H9 (cell line): ENCODE results near the gene SPRED3. TPM values are rescaled to one million over a fixed set of nuclear protein-coding genes. Genes with fewer than 3 reads are reported as not detected.
"Not testable (repeated sequence)": the region's sequence is repeated elsewhere in the genome, so short reads cannot be mapped to it uniquely, and the experiment has no call there.

Experiments used
- DNase-seq: peaks from one replicate; pipeline ENCODE4 v3.0.0-alpha.2; 2017
- H2AFZ ChIP-seq: one replicate; pipeline ENCODE4 v1.6.1; 2013; ENCODE audit warnings: mild to moderate bottlenecking, low read length, control low read depth, moderate library complexity
- H2AK5ac ChIP-seq: 2 replicates; pipeline ENCODE4 v1.6.1; 2013; ENCODE audit warnings: low read length, control low read depth, mixed read lengths; ENCODE audit not compliant: insufficient read length
- H2BK120ac ChIP-seq: one replicate; pipeline ENCODE4 v1.6.1; 2013; ENCODE audit warnings: low read depth, mild to moderate bottlenecking, low read length, control low read depth, inconsistent platforms; ENCODE audit not compliant: poor library complexity, severe bottlenecking
- H2BK12ac ChIP-seq: 2 replicates; pipeline ENCODE4 v1.6.1; 2013; ENCODE audit warnings: low read length, control low read depth, mixed read lengths, low read depth; ENCODE audit not compliant: insufficient read length
- H2BK15ac ChIP-seq: 2 replicates; pipeline ENCODE4 v1.6.1; 2013; ENCODE audit warnings: low read depth, low read length, control low read depth
- H2BK20ac ChIP-seq: one replicate; pipeline ENCODE4 v1.6.1; 2013; ENCODE audit warnings: low read depth, mild to moderate bottlenecking, low read length, control low read depth, inconsistent platforms; ENCODE audit not compliant: poor library complexity, severe bottlenecking
- H2BK5ac ChIP-seq: 2 replicates; pipeline ENCODE4 v1.6.1; 2013; ENCODE audit warnings: low read length, control low read depth, mixed read lengths; ENCODE audit not compliant: insufficient read length
- H3K14ac ChIP-seq: 2 replicates; pipeline ENCODE4 v1.6.1; 2013; ENCODE audit warnings: low read length, control low read depth; ENCODE audit not compliant: insufficient read depth
- H3K18ac ChIP-seq: 2 replicates; pipeline ENCODE4 v1.6.1; 2013; ENCODE audit warnings: low read depth, mild to moderate bottlenecking, mixed read lengths, low read length, control low read depth; ENCODE audit not compliant: insufficient read length
- H3K23ac ChIP-seq: 2 replicates; pipeline ENCODE4 v1.6.1; 2013; ENCODE audit warnings: low read length, control low read depth, mixed read lengths, low read depth; ENCODE audit not compliant: insufficient read length
- H3K23me2 ChIP-seq: 2 replicates; pipeline ENCODE4 v1.6.1; 2013; ENCODE audit warnings: low read depth, mild to moderate bottlenecking, mixed read lengths, low read length, control low read depth; ENCODE audit not compliant: insufficient read length, poor library complexity, severe bottlenecking
- H3K27ac ChIP-seq: 2 replicates; pipeline ENCODE4 v1.5.1; 2013; ENCODE audit warnings: low read length, control low read depth, mixed read lengths, low read depth; ENCODE audit not compliant: insufficient read length
- H3K27me3 ChIP-seq: 2 replicates; pipeline ENCODE4 v1.6.1; 2013; ENCODE audit warnings: low read length, control low read depth, inconsistent platforms; ENCODE audit not compliant: insufficient read depth
- H3K4ac ChIP-seq: 2 replicates; pipeline ENCODE4 v1.6.1; 2013; ENCODE audit warnings: low read depth, mild to moderate bottlenecking, control low read depth, inconsistent platforms, low read length, moderate library complexity
- H3K4me1 ChIP-seq: 2 replicates; pipeline ENCODE4 v1.6.1; 2013; ENCODE audit warnings: low read length, control low read depth, inconsistent platforms; ENCODE audit not compliant: insufficient read depth
- H3K4me2 ChIP-seq: 2 replicates; pipeline ENCODE4 v1.6.1; 2013; ENCODE audit warnings: low read length, control low read depth, mixed read lengths; ENCODE audit not compliant: insufficient read length, insufficient read depth
- H3K56ac ChIP-seq: 2 replicates; pipeline ENCODE4 v1.6.1; 2013; ENCODE audit warnings: low read depth, mild to moderate bottlenecking, mixed read lengths, low read length, control low read depth; ENCODE audit not compliant: insufficient read length
- H3K79me1 ChIP-seq: 2 replicates; pipeline ENCODE4 v1.6.1; 2013; ENCODE audit warnings: low read depth, mild to moderate bottlenecking, moderate library complexity, low read length, control low read depth, inconsistent platforms; ENCODE audit not compliant: insufficient read depth, poor library complexity, severe bottlenecking
- H3K79me2 ChIP-seq: 2 replicates; pipeline ENCODE4 v1.6.1; 2013; ENCODE audit warnings: low read length, control low read depth, inconsistent platforms; ENCODE audit not compliant: insufficient read depth
- H3K9ac ChIP-seq: 2 replicates; pipeline ENCODE4 v1.6.1; 2013; ENCODE audit warnings: low read length, control low read depth, mixed read lengths; ENCODE audit not compliant: insufficient read length; ENCODE audit errors: extremely low read depth
- H3K9me3 ChIP-seq: one replicate; pipeline ENCODE4 v1.6.1; 2013; ENCODE audit warnings: low read depth, low read length, inconsistent platforms; ENCODE audit not compliant: control insufficient read depth
- H3T11ph ChIP-seq: one replicate; pipeline ENCODE4 v1.6.1; 2013; ENCODE audit warnings: mild to moderate bottlenecking, low read length, control low read depth, inconsistent platforms
- H4K20me1 ChIP-seq: one replicate; pipeline ENCODE4 v1.6.1; 2013; ENCODE audit not compliant: control insufficient read depth, insufficient read length, insufficient read depth
- H4K5ac ChIP-seq: 2 replicates; pipeline ENCODE4 v1.6.1; 2013; ENCODE audit warnings: low read depth, mild to moderate bottlenecking, mixed read lengths, low read length, control low read depth; ENCODE audit not compliant: insufficient read length
- H4K8ac ChIP-seq: replicated peaks from 2 replicates; pipeline ENCODE4 v1.6.1; 2013; ENCODE audit warnings: low read length, control low read depth, mixed read lengths, low read depth; ENCODE audit not compliant: insufficient read length
- H4K91ac ChIP-seq: 2 replicates; pipeline ENCODE4 v1.6.1; 2013; ENCODE audit warnings: low read depth, mild to moderate bottlenecking, moderate library complexity, mixed read lengths, low read length, control low read depth; ENCODE audit not compliant: insufficient read length
- H3K27ac Mint-ChIP-seq, 3 experiments: 2 replicates in 2 of 3; 3 replicates in 1 of 3; pipeline ENCODE4 v1.8.0; 2020 to 2021; ENCODE audit warnings: mixed read lengths in 3 of 3, mild to moderate bottlenecking in 1 of 3, moderate library complexity in 1 of 3
- H3K27me3 Mint-ChIP-seq: 2 replicates; pipeline ENCODE4 v1.8.0; 2021; ENCODE audit warnings: low read depth, mild to moderate bottlenecking, moderate library complexity, mixed read lengths
- H3K36me3 Mint-ChIP-seq, 3 experiments: 2 replicates in 2 of 3; 3 replicates in 1 of 3; pipeline ENCODE4 v1.8.0; 2020 to 2021; ENCODE audit warnings: low read depth in 3 of 3, mixed read lengths in 3 of 3; ENCODE audit not compliant: insufficient read depth in 1 of 3
- H3K4me1 Mint-ChIP-seq, 2 experiments: 2 replicates each; pipeline ENCODE4 v1.8.0; 2020; ENCODE audit warnings: mixed read lengths in 2 of 2
- H3K4me3 Mint-ChIP-seq, 2 experiments: 2 replicates in 1 of 2; 3 replicates in 1 of 2; pipeline ENCODE4 v1.8.0; 2020 to 2021; ENCODE audit warnings: mild to moderate bottlenecking in 2 of 2, mixed read lengths in 2 of 2, moderate library complexity in 1 of 2
- H3K9me3 Mint-ChIP-seq, 2 experiments: 2 replicates in 1 of 2; 3 replicates in 1 of 2; pipeline ENCODE4 v1.8.0; 2020; ENCODE audit warnings: mild to moderate bottlenecking in 2 of 2, mixed read lengths in 2 of 2, moderate library complexity in 1 of 2
- CTCF ChIP-seq: fragments of 200-600 bp; sonication (generic); conservative IDR thresholded peaks from 3 replicates; pipeline ENCODE4 v1.8.0; 2021; ENCODE audit warnings: antibody characterized with exemption, mild to moderate bottlenecking
- WGBS: extraction: QIAGEN DNeasy Blood & Tissue Kit; methylation state at CpG from one replicate; pipeline ENCODE4 v1.1.7; 2013; ENCODE audit warnings: missing lambda C conversion rate, low lambda C conversion rate, mixed read lengths; ENCODE audit not compliant: insufficient read length; ENCODE audit errors: extremely low coverage; 5-methylcytosine and 5-hydroxymethylcytosine counted together
- total RNA-seq: library from RNA; stranded (reverse); gene quantifications from 2 replicates; pipeline ENCODE4 v1.2.1, GENCODE V29; 2021

The SPRED3 gene
- total RNA-seq, 1 experiment from 2014 or later, result 16.4 TPM

DNA sequence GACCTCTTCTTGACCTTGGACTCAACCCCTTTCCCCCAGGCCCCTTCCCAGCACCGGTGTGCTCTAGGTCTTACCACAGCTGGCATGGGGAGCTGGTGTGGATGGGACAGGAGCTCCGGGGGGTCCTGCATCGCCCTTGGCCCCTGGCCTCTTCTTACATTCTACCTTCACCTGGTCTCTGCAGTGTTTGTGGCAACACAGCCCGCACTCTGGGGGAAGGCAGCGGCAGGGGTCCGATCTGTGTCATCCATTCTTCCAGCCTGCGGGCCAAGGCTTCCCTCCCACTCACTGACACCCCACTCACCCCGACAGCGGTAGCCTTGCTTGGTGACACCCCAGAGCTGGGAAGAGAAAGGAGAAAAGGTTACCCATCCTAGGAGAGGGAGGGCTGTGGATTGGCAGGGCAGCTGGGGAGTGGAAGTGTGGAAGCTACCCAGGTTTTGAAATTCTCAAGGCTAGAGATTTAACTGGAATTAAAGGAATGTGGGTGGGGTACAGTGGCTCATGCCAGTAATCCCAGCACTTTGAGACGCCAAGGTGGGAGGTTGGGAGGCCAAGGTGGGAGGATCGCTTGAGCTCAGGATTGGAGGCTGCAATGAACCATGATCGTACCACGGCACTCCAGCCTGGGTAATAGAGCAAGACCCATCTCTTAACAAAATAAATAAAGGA is 22.7 kb downstream of the SPRED3 start:
- H2BK120ac ChIP-seq, result no peak overlapping the region
- no peaks in the 10 kb centered on the region for H3K9me3 Mint-ChIP-seq
- no CpG with 5 or more reads among the region's 13 CpGs for WGBS
- no peak overlapping the region for H2BK12ac ChIP-seq
- H3K23ac ChIP-seq, result no peak overlapping the region
- no peaks in the 10 kb centered on the region for H3K79me2 ChIP-seq
- H2BK15ac ChIP-seq, result no peak overlapping the region
- H2AFZ ChIP-seq, result no peak overlapping the region
- H3K56ac ChIP-seq, result no peak overlapping the region
- no peaks in the 10 kb centered on the region for H3K4me1 ChIP-seq
- no peak overlapping the region for H3K18ac ChIP-seq
- H3K36me3 Mint-ChIP-seq, result peaks cover 3 to 12% (median 11%) of the 10 kb centered on the region in 3 experiments; a peak in 6 of 7 replicates
- H4K8ac ChIP-seq, result no peak overlapping the region
- H3K23me2 ChIP-seq, result no peaks in the 10 kb centered on the region
- H3K79me1 ChIP-seq, result no peaks in the 10 kb centered on the region
- H2BK20ac ChIP-seq, result no peak overlapping the region
- no peak overlapping the region for H3K4me2 ChIP-seq
- DNase-seq, result no peak
- no peak for TF ChIP-seq CTCF
- peaks cover 2% of the 10 kb centered on the region for H3K27me3 Mint-ChIP-seq
- H3K27ac ChIP-seq, result no peak overlapping the region
- H4K91ac ChIP-seq, result no peak overlapping the region
- no peak overlapping the region; a peak in 1 of 7 replicates for H3K27ac Mint-ChIP-seq
- no peaks in the 10 kb centered on the region for H4K20me1 ChIP-seq
- H4K5ac ChIP-seq, result no peak overlapping the region
- H3K27me3 ChIP-seq, result no peaks in the 10 kb centered on the region
- H2AK5ac ChIP-seq, result no peak overlapping the region
- H3K4ac ChIP-seq, result no peak overlapping the region
- H3K4me1 Mint-ChIP-seq, result 0 out of 4 replicates have a peak, but pooled peaks cover 0 to 4% of the 10 kb centered on the region in 2 experiments
- no peaks in the 10 kb centered on the region for H3K9me3 ChIP-seq
- no peak overlapping the region for H3T11ph ChIP-seq
- no peak overlapping the region for H3K4me3 Mint-ChIP-seq
- no peak overlapping the region for H2BK5ac ChIP-seq
- no peak overlapping the region for H3K14ac ChIP-seq
- no peak overlapping the region for H3K9ac ChIP-seq

DNA sequence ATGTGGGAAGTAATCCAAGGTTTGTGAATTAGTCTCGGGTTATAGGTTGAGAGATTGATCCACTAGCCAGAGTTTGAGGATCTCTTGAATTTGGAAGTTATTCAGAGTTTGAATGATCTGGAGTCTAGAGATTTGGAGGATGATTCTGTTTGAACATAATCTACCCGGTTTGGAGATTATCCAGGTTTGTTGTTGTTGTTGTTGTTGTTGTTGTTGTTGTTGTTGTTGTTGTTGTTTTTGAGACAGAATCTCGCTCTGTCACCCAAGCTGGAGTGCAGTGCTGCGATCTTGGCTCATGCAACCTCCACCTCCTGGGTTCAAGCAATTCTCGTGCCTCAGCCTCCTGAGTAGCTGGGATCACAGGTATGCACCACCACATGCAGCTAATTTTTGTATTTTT is 23.4 kb downstream of the SPRED3 start:
- not testable (repeated sequence) for H2BK120ac ChIP-seq, H3K18ac ChIP-seq, H2BK15ac ChIP-seq, H4K5ac ChIP-seq, H3K27me3 ChIP-seq, H2BK12ac ChIP-seq, H3K9ac ChIP-seq, H3K23me2 ChIP-seq, H3K4me1 ChIP-seq, H4K8ac ChIP-seq, H4K20me1 ChIP-seq, H2AFZ ChIP-seq, H3K4me2 ChIP-seq, H2BK20ac ChIP-seq, H3K27ac Mint-ChIP-seq, H4K91ac ChIP-seq, H3K36me3 Mint-ChIP-seq, H3K79me2 ChIP-seq, H3K79me1 ChIP-seq, H3K23ac ChIP-seq, H3K9me3 Mint-ChIP-seq, H3K9me3 ChIP-seq, H3K27ac ChIP-seq, H3K4me3 Mint-ChIP-seq, H3K14ac ChIP-seq, H2AK5ac ChIP-seq, H3T11ph ChIP-seq, H3K56ac ChIP-seq, H2BK5ac ChIP-seq, H3K27me3 Mint-ChIP-seq, H3K4ac ChIP-seq, H3K4me1 Mint-ChIP-seq, DNase-seq
- no CpG with 5 or more reads among the region's 5 CpGs for WGBS
